Measurements from ENCODE around the gene ACD.
A peak's percentile ranks its signal among the peaks of the same experiment; 100 is the strongest.

Gene ACD

GRCh38 chr16:67655363-67655762 is 4.7 kb downstream of the ACD start:
- no peak for TF ChIP-seq CTCF (IDR thresholded peaks at IDR 0.05; ENCODE audit: insufficient read depth, missing control alignments)
- no peak for FAIRE-seq
- DNase-seq (ENCODE audit: insufficient read length, low spot score), result no peak

- no peak for DNase-seq (ENCODE audit: insufficient read length, low spot score)
- no peak for TF ChIP-seq CTCF (IDR thresholded peaks at IDR 0.05; ENCODE audit: insufficient read depth, missing control alignments)
- no peak for FAIRE-seq
These were observed 5.6 kb downstream of the ACD start for GRCh38 chr16:67654403-67654911.

- no peak for TF ChIP-seq CTCF (IDR thresholded peaks at IDR 0.05; ENCODE audit: insufficient read depth, missing control alignments)
- FAIRE-seq (no peak), DNase-seq (ENCODE audit: insufficient read length, low spot score) (no peak)
These were observed 6.2 kb downstream of the ACD start for GRCh38 chr16:67653789-67654402.

GRCh38 chr16:67653128-67653788 is 6.8 kb downstream of the ACD start:
- FAIRE-seq (no peak), DNase-seq (ENCODE audit: insufficient read length, low spot score) (no peak)
- no peak for TF ChIP-seq CTCF (IDR thresholded peaks at IDR 0.05; ENCODE audit: insufficient read depth, missing control alignments)

- FAIRE-seq, result no peak
These were observed 7.4 kb downstream of the ACD start for GRCh38 chr16:67652578-67653127.

GRCh38 chr16:67651847-67652246 is 8.2 kb downstream of the ACD start:
- DNase-seq (ENCODE audit: insufficient read length, low spot score), result no peak
- no peak for FAIRE-seq
- TF ChIP-seq CTCF (IDR thresholded peaks at IDR 0.05; ENCODE audit: insufficient read depth, missing control alignments), result no peak

More at GRCh38 chr16:67652578-67653127, 7.4 kb downstream of the ACD start:
- TF ChIP-seq CTCF (IDR thresholded peaks at IDR 0.05; ENCODE audit: insufficient read depth, missing control alignments), result no peak
- peak; percentile 80 for DNase-seq (ENCODE audit: insufficient read length, low spot score)

- no peak for TF ChIP-seq CTCF (IDR thresholded peaks at IDR 0.05; ENCODE audit: insufficient read depth, missing control alignments)
- FAIRE-seq (no peak), DNase-seq (ENCODE audit: insufficient read length, low spot score) (no peak)
These were observed 9.0 kb downstream of the ACD start for GRCh38 chr16:67651039-67651438.

Measured in D721Med (cell line).